ENCODE data around the gene SERPING1. TPM values are rescaled to one million over a fixed set of nuclear protein-coding genes. Genes with fewer than 3 reads are reported as not detected.

The SERPING1 gene
- total and polyA plus RNA-seq, 2 of the 13 experiments (the other 11 are each of a cell fraction or from before 2014, with no cell fraction given): 2.0 to 10.4 TPM

GRCh38 chr11:57639321-57640067 is 42.0 kb downstream of the SERPING1 start (continued):
- no peak for TF ChIP-seq ZNF597 (CRISPR knock-in tag; IDR thresholded peaks at IDR 0.05)
- no peak for TF ChIP-seq ZNF17 (CRISPR knock-in tag; IDR thresholded peaks at IDR 0.05)
- TF ChIP-seq, protein P1, sequence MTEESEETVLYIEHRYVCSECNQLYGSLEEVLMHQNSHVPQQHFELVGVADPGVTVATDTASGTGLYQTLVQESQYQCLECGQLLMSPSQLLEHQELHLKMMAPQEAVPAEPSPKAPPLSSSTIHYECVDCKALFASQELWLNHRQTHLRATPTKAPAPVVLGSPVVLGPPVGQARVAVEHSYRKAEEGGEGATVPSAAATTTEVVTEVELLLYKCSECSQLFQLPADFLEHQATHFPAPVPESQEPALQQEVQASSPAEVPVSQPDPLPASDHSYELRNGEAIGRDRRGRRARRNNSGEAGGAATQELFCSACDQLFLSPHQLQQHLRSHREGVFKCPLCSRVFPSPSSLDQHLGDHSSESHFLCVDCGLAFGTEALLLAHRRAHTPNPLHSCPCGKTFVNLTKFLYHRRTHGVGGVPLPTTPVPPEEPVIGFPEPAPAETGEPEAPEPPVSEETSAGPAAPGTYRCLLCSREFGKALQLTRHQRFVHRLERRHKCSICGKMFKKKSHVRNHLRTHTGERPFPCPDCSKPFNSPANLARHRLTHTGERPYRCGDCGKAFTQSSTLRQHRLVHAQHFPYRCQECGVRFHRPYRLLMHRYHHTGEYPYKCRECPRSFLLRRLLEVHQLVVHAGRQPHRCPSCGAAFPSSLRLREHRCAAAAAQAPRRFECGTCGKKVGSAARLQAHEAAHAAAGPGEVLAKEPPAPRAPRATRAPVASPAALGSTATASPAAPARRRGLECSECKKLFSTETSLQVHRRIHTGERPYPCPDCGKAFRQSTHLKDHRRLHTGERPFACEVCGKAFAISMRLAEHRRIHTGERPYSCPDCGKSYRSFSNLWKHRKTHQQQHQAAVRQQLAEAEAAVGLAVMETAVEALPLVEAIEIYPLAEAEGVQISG (CRISPR knock-in tag; IDR thresholded peaks at IDR 0.05): peak; percentile 67
- TF ChIP-seq, protein P2, sequence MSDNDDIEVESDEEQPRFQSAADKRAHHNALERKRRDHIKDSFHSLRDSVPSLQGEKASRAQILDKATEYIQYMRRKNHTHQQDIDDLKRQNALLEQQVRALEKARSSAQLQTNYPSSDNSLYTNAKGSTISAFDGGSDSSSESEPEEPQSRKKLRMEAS (IDR thresholded peaks at IDR 0.05): 0 out of 2 replicates have a peak, but pooled peaks have one; percentile 26
- no peak for TF ChIP-seq KLF6 (CRISPR knock-in tag; IDR thresholded peaks at IDR 0.05)
- no peak for TF ChIP-seq ZHX1 (CRISPR knock-in tag; IDR thresholded peaks at IDR 0.05; ENCODE audit: low read depth)
- TF ChIP-seq FOXP1 (IDR thresholded peaks at IDR 0.05): no peak
- TF ChIP-seq FOXP1 (CRISPR knock-in tag; IDR thresholded peaks at IDR 0.05): peak; percentile 33; the same call in 1 of the 2 replicates
- TF ChIP-seq, protein P3, sequence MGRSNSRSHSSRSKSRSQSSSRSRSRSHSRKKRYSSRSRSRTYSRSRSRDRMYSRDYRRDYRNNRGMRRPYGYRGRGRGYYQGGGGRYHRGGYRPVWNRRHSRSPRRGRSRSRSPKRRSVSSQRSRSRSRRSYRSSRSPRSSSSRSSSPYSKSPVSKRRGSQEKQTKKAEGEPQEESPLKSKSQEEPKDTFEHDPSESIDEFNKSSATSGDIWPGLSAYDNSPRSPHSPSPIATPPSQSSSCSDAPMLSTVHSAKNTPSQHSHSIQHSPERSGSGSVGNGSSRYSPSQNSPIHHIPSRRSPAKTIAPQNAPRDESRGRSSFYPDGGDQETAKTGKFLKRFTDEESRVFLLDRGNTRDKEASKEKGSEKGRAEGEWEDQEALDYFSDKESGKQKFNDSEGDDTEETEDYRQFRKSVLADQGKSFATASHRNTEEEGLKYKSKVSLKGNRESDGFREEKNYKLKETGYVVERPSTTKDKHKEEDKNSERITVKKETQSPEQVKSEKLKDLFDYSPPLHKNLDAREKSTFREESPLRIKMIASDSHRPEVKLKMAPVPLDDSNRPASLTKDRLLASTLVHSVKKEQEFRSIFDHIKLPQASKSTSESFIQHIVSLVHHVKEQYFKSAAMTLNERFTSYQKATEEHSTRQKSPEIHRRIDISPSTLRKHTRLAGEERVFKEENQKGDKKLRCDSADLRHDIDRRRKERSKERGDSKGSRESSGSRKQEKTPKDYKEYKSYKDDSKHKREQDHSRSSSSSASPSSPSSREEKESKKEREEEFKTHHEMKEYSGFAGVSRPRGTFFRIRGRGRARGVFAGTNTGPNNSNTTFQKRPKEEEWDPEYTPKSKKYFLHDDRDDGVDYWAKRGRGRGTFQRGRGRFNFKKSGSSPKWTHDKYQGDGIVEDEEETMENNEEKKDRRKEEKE (IDR thresholded peaks at IDR 0.05): no peak
- peak; percentile 97 for TF ChIP-seq ZBTB7B (CRISPR knock-in tag; IDR thresholded peaks at IDR 0.05)
- TF ChIP-seq ERF (CRISPR knock-in tag; IDR thresholded peaks at IDR 0.05): 0 out of 2 replicates have a peak, but pooled peaks have one; percentile 38
- TF ChIP-seq STAT5B (CRISPR knock-in tag; IDR thresholded peaks at IDR 0.05): no peak
- TF ChIP-seq ZNF543 (CRISPR knock-in tag; IDR thresholded peaks at IDR 0.05): no peak
- TF ChIP-seq DRAP1 (CRISPR knock-in tag; IDR thresholded peaks at IDR 0.05): 0 out of 2 replicates have a peak, but pooled peaks have one; percentile 42
- TF ChIP-seq DPF2 (CRISPR knock-in tag; IDR thresholded peaks at IDR 0.05; ENCODE audit: borderline replicate concordance, low read depth): 0 out of 2 replicates have a peak, but pooled peaks have one; percentile 0
- no peak for TF ChIP-seq MIER3 (CRISPR knock-in tag; IDR thresholded peaks at IDR 0.05; ENCODE audit: borderline replicate concordance)
